HepG2 (cell line): Measurements from ENCODE around the gene URM1. TPM values are rescaled to one million over a fixed set of nuclear protein-coding genes. Genes with fewer than 3 reads are reported as not detected.
A peak's percentile ranks its signal among the peaks of the same experiment; 100 is the strongest.

Experiments
- AFF4 ChIP-seq: sonication (generic); formaldehyde crosslinking; IDR thresholded peaks from 2 replicates; pipeline ENCODE4 v1.4.0; 2020; ENCODE audit warnings: missing genetic modification reagents
- ARID4A ChIP-seq: sonication (generic); formaldehyde crosslinking; IDR thresholded peaks from 2 replicates; pipeline ENCODE4 v1.5.0; 2020; ENCODE audit warnings: mild to moderate bottlenecking, missing genetic modification reagents, borderline replicate concordance
- HOXA7 ChIP-seq: sonication (generic); formaldehyde crosslinking; IDR thresholded peaks from 2 replicates; pipeline ENCODE4 v1.8.1; 2022; ENCODE audit warnings: mild to moderate bottlenecking, missing genetic modification reagents, moderate library complexity
- MEF2D ChIP-seq: sonication (generic); formaldehyde crosslinking; IDR thresholded peaks from 2 replicates; pipeline ENCODE4 v1.5.1; 2020; ENCODE audit warnings: mild to moderate bottlenecking, missing genetic modification reagents
- SCMH1 ChIP-seq: sonication (generic); formaldehyde crosslinking; IDR thresholded peaks from 2 replicates; pipeline ENCODE4 v1.9.0; 2021; ENCODE audit warnings: missing genetic modification reagents, mild to moderate bottlenecking, borderline replicate concordance
- SKI ChIP-seq: fragments of 450-650 bp; IDR thresholded peaks from one replicate; pipeline ENCODE4 v1.6.1; 2018; ENCODE audit warnings: mild to moderate bottlenecking; ENCODE audit not compliant: partially characterized antibody
- TCF7 ChIP-seq: sonication (generic); IDR thresholded peaks from 2 replicates; pipeline ENCODE4 v1.6.1; 2016; ENCODE audit warnings: antibody characterized with exemption, low read depth
- ZBTB49 ChIP-seq: sonication (generic); formaldehyde crosslinking; IDR thresholded peaks from 2 replicates; pipeline ENCODE4 v1.4.0; 2020; ENCODE audit warnings: missing genetic modification reagents, borderline replicate concordance
- ZFY ChIP-seq: sonication (generic); formaldehyde crosslinking; IDR thresholded peaks from 2 replicates; pipeline ENCODE4 v1.4.0; 2020; ENCODE audit warnings: missing genetic modification reagents
- ZNF138 ChIP-seq: sonication (generic); formaldehyde crosslinking; IDR thresholded peaks from 2 replicates; pipeline ENCODE4 v1.5.0; 2020; ENCODE audit warnings: mild to moderate bottlenecking, low read depth, missing genetic modification reagents
- ZNF768 ChIP-seq: sonication (generic); formaldehyde crosslinking; IDR thresholded peaks from 2 replicates; pipeline ENCODE4 v1.4.0; 2020; ENCODE audit warnings: missing genetic modification reagents
- ZNF773 ChIP-seq: sonication (generic); formaldehyde crosslinking; IDR thresholded peaks from 2 replicates; pipeline ENCODE4 v1.4.0; 2020; ENCODE audit warnings: missing genetic modification reagents, borderline replicate concordance
- polyA plus RNA-seq, 8 experiments: library from polyadenylated mRNA; depleted of rRNA in 3 of 8; stranded (reverse) in 7 of 8; unstranded in 1 of 8; fragments of >200 nt; fragmentation: Illumina TruSeq in 4 of 8; extraction: Trizol in 4 of 8; gene quantifications; 2 replicates each; pipeline versions ENCODE4 v1.2.1 to v1.2.3, GENCODE V29; 2011 to 2016; ENCODE audit warnings: low read depth in 4 of 8, missing spikeins in 1 of 8, mixed read lengths in 1 of 8; ENCODE audit not compliant: insufficient read depth in 1 of 8
- total RNA-seq, 5 experiments: library from RNA; depleted of rRNA; stranded (reverse); fragments of >200 nt; fragmentation: Illumina TruSeq; extraction: Trizol; gene quantifications; 2 replicates each; pipeline ENCODE4 v1.2.3, GENCODE V29; 2016; ENCODE audit warnings: low read depth in 1 of 5
- TF ChIP-seq, protein P1 (sequence below): sonication (generic); formaldehyde crosslinking; IDR thresholded peaks from 2 replicates; pipeline ENCODE4 v1.8.0; 2022; ENCODE audit warnings: missing genetic modification reagents, mild to moderate bottlenecking, inconsistent platforms, borderline replicate concordance

Gene URM1
- total and polyA plus RNA-seq, 2 of the 13 experiments (the other 11 are each of a cell fraction or from before 2014, with no cell fraction given) = 37.1 to 41.3 TPM

- TF ChIP-seq AFF4 (CRISPR knock-in tag) (no peak; the same call in 1 of the 2 replicates), ARID4A (CRISPR knock-in tag) (peak; percentile 98), MEF2D (CRISPR knock-in tag) (peak; percentile 78; the same call in 1 of the 2 replicates), SCMH1 (CRISPR knock-in tag) (no peak), ZFY (peak; percentile 95), SKI (peak; percentile 69), ZBTB49 (CRISPR knock-in tag) (no peak), TCF7 (no peak), ZNF768 (CRISPR knock-in tag) (no peak; the same call in 1 of the 2 replicates), ZNF773 (CRISPR knock-in tag) (no peak; the same call in 1 of the 2 replicates), HOXA7 (CRISPR knock-in tag) (no peak), ZNF138 (CRISPR knock-in tag) (peak; percentile 85; the same call in 1 of the 2 replicates)
- TF ChIP-seq, protein P1, sequence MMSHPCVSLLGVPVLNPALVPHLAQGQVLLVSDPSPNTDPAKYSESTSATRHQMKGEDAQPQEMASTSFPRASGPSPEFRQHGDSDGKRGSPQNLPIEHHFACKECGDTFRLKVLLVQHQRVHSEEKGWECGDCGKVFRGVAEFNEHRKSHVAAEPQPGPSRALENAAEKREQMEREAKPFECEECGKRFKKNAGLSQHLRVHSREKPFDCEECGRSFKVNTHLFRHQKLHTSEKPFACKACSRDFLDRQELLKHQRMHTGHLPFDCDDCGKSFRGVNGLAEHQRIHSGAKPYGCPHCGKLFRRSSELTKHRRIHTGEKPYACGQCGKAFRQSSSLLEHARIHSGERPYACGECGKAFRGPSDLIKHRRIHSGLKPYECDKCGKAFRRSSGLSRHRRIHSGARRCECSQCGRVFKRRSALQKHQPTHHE (CRISPR knock-in tag) = peak; percentile 72
Observed at GRCh38 chr9:128322404-128323211, 48.6 kb upstream of the URM1 start, which contains the start of the genes COQ4 and TRUB2 (continued).
